ENCODE results near the gene EEA1.
A peak's percentile ranks its signal among the peaks of the same experiment; 100 is the strongest.

DNA sequence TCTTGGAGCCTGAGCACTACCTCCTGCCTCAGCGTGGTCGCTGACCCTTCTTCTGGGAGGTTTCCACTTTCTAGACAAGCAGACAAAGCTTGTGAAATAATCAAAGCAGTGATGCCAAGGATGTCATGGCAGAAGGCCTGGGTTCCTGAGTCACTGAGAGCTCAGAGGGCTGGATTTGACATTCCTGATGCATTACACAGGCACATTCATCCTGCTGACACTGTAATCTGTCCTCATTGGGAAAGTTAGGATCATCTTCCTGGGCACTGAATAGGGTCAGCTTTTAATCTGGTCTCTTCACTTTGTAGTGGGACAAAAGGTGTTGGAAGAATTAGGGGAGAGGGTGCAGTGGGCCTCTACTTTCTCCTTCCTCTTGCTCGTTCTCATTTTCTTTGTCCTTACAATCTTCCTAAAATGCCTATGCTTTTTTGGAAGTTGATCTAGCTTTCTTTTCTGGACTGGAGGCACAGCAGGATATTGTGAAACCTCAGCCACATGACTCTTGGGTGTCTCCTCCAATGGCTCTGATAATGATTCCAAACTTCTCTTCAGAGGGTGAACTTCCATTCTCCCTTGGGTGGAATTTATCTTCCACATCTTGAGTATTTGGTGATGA is 29.6 kb downstream of the EEA1 start:
- TF ChIP-seq, protein P1, sequence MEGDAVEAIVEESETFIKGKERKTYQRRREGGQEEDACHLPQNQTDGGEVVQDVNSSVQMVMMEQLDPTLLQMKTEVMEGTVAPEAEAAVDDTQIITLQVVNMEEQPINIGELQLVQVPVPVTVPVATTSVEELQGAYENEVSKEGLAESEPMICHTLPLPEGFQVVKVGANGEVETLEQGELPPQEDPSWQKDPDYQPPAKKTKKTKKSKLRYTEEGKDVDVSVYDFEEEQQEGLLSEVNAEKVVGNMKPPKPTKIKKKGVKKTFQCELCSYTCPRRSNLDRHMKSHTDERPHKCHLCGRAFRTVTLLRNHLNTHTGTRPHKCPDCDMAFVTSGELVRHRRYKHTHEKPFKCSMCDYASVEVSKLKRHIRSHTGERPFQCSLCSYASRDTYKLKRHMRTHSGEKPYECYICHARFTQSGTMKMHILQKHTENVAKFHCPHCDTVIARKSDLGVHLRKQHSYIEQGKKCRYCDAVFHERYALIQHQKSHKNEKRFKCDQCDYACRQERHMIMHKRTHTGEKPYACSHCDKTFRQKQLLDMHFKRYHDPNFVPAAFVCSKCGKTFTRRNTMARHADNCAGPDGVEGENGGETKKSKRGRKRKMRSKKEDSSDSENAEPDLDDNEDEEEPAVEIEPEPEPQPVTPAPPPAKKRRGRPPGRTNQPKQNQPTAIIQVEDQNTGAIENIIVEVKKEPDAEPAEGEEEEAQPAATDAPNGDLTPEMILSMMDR (IDR thresholded peaks at IDR 0.05) = no peak
- TF ChIP-seq POLR2A (IDR thresholded peaks at IDR 0.05) = peak in 1 of 2 donors; percentile 59
